Transverse colon (tissue), 4 donors: ENCODE results near the gene MYH10.

Experiments used
- CTCF ChIP-seq, 5 experiments: fragments of 200-600 bp in 3 of 5; fragments of 450-650 bp in 2 of 5; sonication (generic) in 3 of 5; IDR thresholded peaks; 1 replicate in 2 of 5; 2 replicates in 3 of 5; pipeline ENCODE4 v1.5.1; 2016 to 2017; ENCODE audit warnings: antibody characterized with exemption in 5 of 5, inconsistent platforms in 3 of 5, mild to moderate bottlenecking in 2 of 5, moderate library complexity in 1 of 5
- EP300 ChIP-seq: sonication (generic); formaldehyde crosslinking; IDR thresholded peaks from one replicate; pipeline ENCODE4 v1.6.1; 2017; ENCODE audit warnings: antibody characterized with exemption, low read depth
- POLR2A ChIP-seq: fragments of 450-650 bp; IDR thresholded peaks from one replicate; pipeline ENCODE4 v1.6.1; 2016; ENCODE audit warnings: antibody characterized with exemption, mild to moderate bottlenecking, moderate library complexity
- POLR2AphosphoS5 ChIP-seq, 3 donors: sonication (generic); formaldehyde crosslinking; IDR thresholded peaks; one replicate each; pipeline ENCODE4 v1.6.1; 2016; ENCODE audit warnings: antibody characterized with exemption in 3 of 3

- TF ChIP-seq CTCF (IDR thresholded peaks at IDR 0.05) (no peak), POLR2A (no peak), POLR2AphosphoS5 (IDR thresholded peaks at IDR 0.05) (no peak), EP300 (no peak)
Measured at GRCh38 chr17:8583954-8584353, 46.6 kb downstream of the MYH10 start.
